K562 (cell line): ENCODE measurements around the gene ENOX2. TPM values are rescaled to one million over a fixed set of nuclear protein-coding genes. Genes with fewer than 3 reads are reported as not detected.

Experiments
- ATAC-seq: fragments of 200-7000 bp; cut with Tn5 transposase; 3 replicates; pipeline ENCODE4 v1.9.1; 2020; ENCODE audit warnings: moderate library complexity
- BruUV-seq: library from RNA; stranded (reverse); fragments of 400-500 nt; replicated peaks from 2 replicates; lab custom pipeline; 2021; lab: Mats Ljungman, UMichigan
- CTCF ChIA-PET: fragments of 300-600 bp; formaldehyde crosslinking; extraction: SDS; loops from one replicate; lab custom pipeline; 2021; ENCODE audit warnings: low intra/inter-chr PET ratio; lab: Yijun Ruan, JAX
- POLR2A ChIA-PET: fragments of 300-600, 350-650 bp; sonication (Branson Sonifier 250); formaldehyde crosslinking; extraction: SDS; loops from one replicate; lab custom pipeline; 2021; ENCODE audit warnings: antibody characterized with exemption, inconsistent platforms; lab: Yijun Ruan, JAX
- DNase-seq, 4 experiments: peaks; one replicate each; pipeline versions ENCODE4 v3.0.0 to v3.0.0-alpha.2; 2011 to 2018; ENCODE audit warnings: low spot score in 3 of 4, mixed read lengths in 3 of 4; ENCODE audit errors: extremely low read depth in 1 of 4
- FAIRE-seq: peaks from 2 replicates; lab custom pipeline; 2011; peaks lifted over from hg19 to GRCh38; lab: Jason Lieb, UNC
- H2AFZ ChIP-seq: 2 replicates; pipeline ENCODE4 v1.6.0; 2011; ENCODE audit warnings: low read depth, low read length, control low read depth, inconsistent platforms
- H3K27ac ChIP-seq: fragments of 200-600 bp; 3 replicates; pipeline ENCODE4 v1.8.0; 2011; ENCODE audit warnings: low read depth, mild to moderate bottlenecking, control low read depth, inconsistent platforms, low read length, moderate library complexity, mixed read lengths; ENCODE audit errors: extremely low read depth
- H3K27me3 ChIP-seq, 2 experiments: fragments of 300-600 bp in 1 of 2; 2 replicates in 1 of 2; 3 replicates in 1 of 2; pipeline versions ENCODE4 v1.6.0 to v1.8.0; 2011; ENCODE audit warnings: inconsistent platforms in 2 of 2, low read length in 2 of 2, mild to moderate bottlenecking in 1 of 2, mixed read lengths in 1 of 2, moderate library complexity in 1 of 2; ENCODE audit not compliant: control insufficient read depth in 2 of 2, insufficient read depth in 2 of 2
- H3K36me3 ChIP-seq: fragments of 300-600 bp; 3 replicates; pipeline ENCODE4 v1.8.0; 2011; ENCODE audit warnings: mild to moderate bottlenecking, low read length, inconsistent platforms; ENCODE audit not compliant: control insufficient read depth, insufficient read depth
- H3K4me1 ChIP-seq, 2 experiments: fragments of 200-600 bp in 1 of 2; replicated peaks in 1 of 2; 2 replicates in 1 of 2; 3 replicates in 1 of 2; pipeline versions ENCODE4 v1.5.1 to v1.8.0; 2011; ENCODE audit warnings: inconsistent platforms in 2 of 2, low read length in 2 of 2, mild to moderate bottlenecking in 1 of 2, mixed read lengths in 1 of 2, moderate library complexity in 1 of 2; ENCODE audit not compliant: control insufficient read depth in 2 of 2, insufficient read depth in 2 of 2
- H3K4me2 ChIP-seq: 2 replicates; pipeline ENCODE4 v1.6.1; 2011; ENCODE audit warnings: low read length, control low read depth, inconsistent platforms, mixed read lengths; ENCODE audit not compliant: insufficient read depth
- H3K4me3 ChIP-seq: fragments of 200-600 bp; sonication (generic), shearing (Covaris generic); 2 replicates; pipeline ENCODE4 v1.5.1; 2016; ENCODE audit warnings: control low read depth, inconsistent platforms
- H3K79me2 ChIP-seq: fragments of 200-600 bp; 3 replicates; pipeline ENCODE4 v1.8.0; 2011; ENCODE audit warnings: low read length, inconsistent platforms; ENCODE audit not compliant: control insufficient read depth, insufficient read depth
- H3K9ac ChIP-seq, 2 experiments: 2 replicates each; pipeline versions ENCODE4 v1.6.0 to v1.6.1; 2011; ENCODE audit warnings: low read depth in 2 of 2, low read length in 2 of 2, control low read depth in 1 of 2, inconsistent platforms in 1 of 2, mild to moderate bottlenecking in 1 of 2, mixed read lengths in 1 of 2; ENCODE audit not compliant: insufficient read depth in 1 of 2
- H3K9me1 ChIP-seq: one replicate; pipeline ENCODE4 v1.6.0; 2011; ENCODE audit warnings: inconsistent platforms, mild to moderate bottlenecking, low read length, moderate library complexity; ENCODE audit not compliant: control insufficient read depth, insufficient read depth
- H3K9me3 ChIP-seq: replicated peaks from 2 replicates; pipeline ENCODE4 v1.5.1; 2011; ENCODE audit warnings: low read depth, low read length, inconsistent platforms; ENCODE audit not compliant: control insufficient read depth, insufficient read depth
- H4K20me1 ChIP-seq: replicated peaks from 2 replicates; pipeline ENCODE4 v1.6.1; 2011; ENCODE audit warnings: low read length, inconsistent platforms, mixed read lengths; ENCODE audit not compliant: control insufficient read depth, insufficient read depth
- C11orf30 ChIP-seq: fragments of 450-650 bp; IDR thresholded peaks from 2 replicates; pipeline ENCODE4 v1.6.1; 2016; ENCODE audit warnings: low read depth, mild to moderate bottlenecking
- DNMT1 ChIP-seq: fragments of 450-650 bp; IDR thresholded peaks from 2 replicates; pipeline ENCODE4 v1.6.1; 2016; ENCODE audit warnings: antibody characterized with exemption, mild to moderate bottlenecking
- E2F5 ChIP-seq: sonication (generic); formaldehyde crosslinking; IDR thresholded peaks from 2 replicates; pipeline ENCODE4 v1.8.0; 2022; ENCODE audit warnings: mild to moderate bottlenecking, missing genetic modification reagents
- ESRRA ChIP-seq: fragments of 450-650 bp; IDR thresholded peaks from 2 replicates; pipeline ENCODE4 v1.6.1; 2014; ENCODE audit warnings: low read depth, mild to moderate bottlenecking, moderate library complexity, borderline replicate concordance
- GTF2F1 ChIP-seq: IDR thresholded peaks from 2 replicates; pipeline ENCODE4 v1.6.1; 2011; ENCODE audit warnings: low read depth, low read length, improper control_type of control experiment
- MAFG ChIP-seq: fragments of 450-650 bp; conservative IDR thresholded peaks from 2 replicates; pipeline ENCODE4 v1.6.1; 2016; ENCODE audit warnings: missing genetic modification characterization, missing compliant biosample characterization
- MAFK ChIP-seq: IDR thresholded peaks from 2 replicates; pipeline ENCODE4 v1.6.1; 2011; ENCODE audit warnings: low read length, improper control_type of control experiment
- MEIS2 ChIP-seq: fragments of 450-650 bp; IDR thresholded peaks from 2 replicates; pipeline ENCODE4 v1.6.1; 2014; ENCODE audit warnings: mild to moderate bottlenecking; ENCODE audit not compliant: partially characterized antibody
- RNF219 ChIP-seq: fragments of 250-450 bp; sonication (Bioruptor Pico); IDR thresholded peaks from 2 replicates; pipeline ENCODE4 v1.5.0; 2022; ENCODE audit warnings: mild to moderate bottlenecking
- SMAD3 ChIP-seq: fragments of 450-650 bp; formaldehyde crosslinking; conservative IDR thresholded peaks from 2 replicates; pipeline ENCODE4 v1.4.0; 2020; ENCODE audit warnings: mild to moderate bottlenecking
- SNRNP70 ChIP-seq: fragments of 200-400 bp; formaldehyde crosslinking; optimal IDR thresholded peaks from 2 replicates; pipeline ENCODE3; 2017; ENCODE audit warnings: low read depth, low read length
- YBX1 ChIP-seq: fragments of 450-650 bp; IDR thresholded peaks from 2 replicates; pipeline ENCODE4 v1.7.1; 2016; ENCODE audit warnings: mild to moderate bottlenecking
- ZNF224 ChIP-seq: sonication (generic); formaldehyde crosslinking; IDR thresholded peaks from 2 replicates; pipeline ENCODE4 v1.8.0; 2022; ENCODE audit warnings: mild to moderate bottlenecking, missing genetic modification reagents
- ZNF766 ChIP-seq: fragments of 200-800 bp; sonication (Bioruptor generic); conservative IDR thresholded peaks from 2 replicates; pipeline ENCODE4 v1.6.1; 2016; ENCODE audit warnings: missing genetic modification characterization, missing compliant biosample characterization
- WGBS: fragments of 100-300 bp; shearing (Covaris generic); methylation state at CpG from one replicate; pipeline ENCODE4 v1.1.6; 2016; ENCODE audit warnings: low coverage, mixed read lengths; ENCODE audit not compliant: insufficient coverage; ENCODE audit errors: missing lambda C conversion rate; 5-methylcytosine and 5-hydroxymethylcytosine counted together
- in situ Hi-C: fragments of 300-500 bp; cut with MboI; formaldehyde crosslinking; loops from 4 replicates; pipeline ENCODE4 v1.15.0; 2018; ENCODE audit warnings: inconsistent platforms, mixed read lengths
- intact Hi-C: fragments of 100-400 bp; cut with micrococcal nuclease; formaldehyde crosslinking; loops from 2 replicates; pipeline ENCODE4 v1.14.2; 2022
- polyA plus RNA-seq, 8 experiments: library from polyadenylated mRNA; depleted of rRNA in 4 of 8; stranded (reverse) in 5 of 8; unstranded in 3 of 8; fragments of >200 nt; fragmentation: Nextera tagmentation in 2 of 8; fragmentation: Illumina TruSeq in 1 of 8; extraction: Ambion mirVana in 2 of 8; extraction: Trizol in 1 of 8; gene quantifications; 2 replicates each; pipeline versions ENCODE4 v1.2.1 to v1.2.3, GENCODE V29; 2011 to 2014; ENCODE audit warnings: inconsistent platforms in 1 of 8, missing spikeins in 1 of 8
- total RNA-seq, 7 experiments: library from RNA; depleted of rRNA in 6 of 7; stranded (reverse); fragments of >200 nt in 6 of 7; fragmentation: Illumina TruSeq in 2 of 7; extraction: Trizol in 2 of 7; gene quantifications; 2 replicates each; pipeline versions ENCODE4 v1.2.1 to v1.2.3, GENCODE V29; 2011 to 2021; ENCODE audit warnings: low replicate concordance in 1 of 7

Gene ENOX2
- total and polyA plus RNA-seq, 9 of the 15 experiments (the other 6 are each of a cell fraction or from before 2014, with no cell fraction given): 6.1 to 24.0 (median 13.8) TPM

- H3K27ac ChIP-seq: no peak overlapping the region
- FAIRE-seq: no peak
- in situ Hi-C loops: no loop called here
These were observed 97.1 kb downstream of the ENOX2 start for GRCh38 chrX:130805903-130806302.

GRCh38 chrX:130803537-130803936 lies 99.5 kb downstream of the ENOX2 start:
- POLR2A ChIA-PET: no interaction called here
- BruUV-seq: no TSS peak
- H3K4me1 ChIP-seq: no peaks in the 10 kb centered on the region; a peak in 1 of 5 replicates
- FAIRE-seq (no peak), ATAC-seq (no peak), DNase-seq (no peak)
- no peaks in the 10 kb centered on the region for H3K27me3 ChIP-seq
- no peak overlapping the region for H3K27ac ChIP-seq
- no peaks in the 10 kb centered on the region for H3K79me2 ChIP-seq
- H3K4me3 ChIP-seq: no peak overlapping the region
- intact Hi-C loops (no loop called here), in situ Hi-C loops (no loop called here)
- CTCF ChIA-PET: no interaction called here
- H3K9ac ChIP-seq: no peak overlapping the region
- H3K9me3 ChIP-seq: no peaks in the 10 kb centered on the region
- H3K36me3 ChIP-seq: no peaks in the 10 kb centered on the region
- WGBS: 80% methylated on average over 1 of the region's 1 CpG
- no peak overlapping the region for H2AFZ ChIP-seq
- H3K9me1 ChIP-seq: no peaks in the 10 kb centered on the region
- H4K20me1 ChIP-seq: no peaks in the 10 kb centered on the region
- H3K4me2 ChIP-seq: no peak overlapping the region
- TF ChIP-seq ZNF766 (CRISPR knock-in tag) (no peak), ESRRA (no peak), GTF2F1 (no peak), SMAD3 (CRISPR knock-in tag) (no peak), RNF219 (no peak), MAFG (tag) (peak; percentile 35; the same call in 1 of the 2 replicates), C11orf30 (peak; percentile 50), YBX1 (no peak), SNRNP70 (no peak), DNMT1 (no peak), E2F5 (no peak), MAFK (peak; percentile 44; the same call in 1 of the 2 replicates)

More at GRCh38 chrX:130805903-130806302, 97.1 kb downstream of the ENOX2 start:
- TF ChIP-seq MEIS2: peak; percentile 21
- TF ChIP-seq ZNF224 (CRISPR knock-in tag): no peak
- no peaks in the 10 kb centered on the region for H3K9me3 ChIP-seq
- WGBS: 23% methylated on average over 2 of the region's 2 CpGs
- DNase-seq (no peak), ATAC-seq (no peak)
- H3K4me2 ChIP-seq: no peak overlapping the region
- no peak overlapping the region for H2AFZ ChIP-seq
- intact Hi-C loops: no loop called here
- ChIA-PET POLR2A (no interaction called here), CTCF (no interaction called here)
- H3K79me2 ChIP-seq: no peaks in the 10 kb centered on the region
- no peaks in the 10 kb centered on the region for H4K20me1 ChIP-seq
- H3K36me3 ChIP-seq: no peaks in the 10 kb centered on the region
- no peaks in the 10 kb centered on the region for H3K9me1 ChIP-seq
- H3K4me3 ChIP-seq: no peak overlapping the region
- H3K4me1 ChIP-seq: no peaks in the 10 kb centered on the region; a peak in 2 of 5 replicates
- H3K27me3 ChIP-seq: no peaks in the 10 kb centered on the region
- BruUV-seq: no TSS peak
- H3K9ac ChIP-seq: no peak overlapping the region
